Astrocyte (in vitro differentiated cells and primary cell): ENCODE data around the gene RAD21L1.

Experiments used
- EZH2 ChIP-seq: IDR thresholded peaks from 2 replicates; pipeline ENCODE4 v1.6.1; 2012; ENCODE audit warnings: mild to moderate bottlenecking, low read length, inconsistent platforms; ENCODE audit not compliant: insufficient read depth
- TF ChIP-seq, protein P1 (sequence below): IDR thresholded peaks from 2 replicates; pipeline ENCODE4 v1.5.1; 2011; ENCODE audit warnings: low read depth, mild to moderate bottlenecking, inconsistent platforms, low read length, moderate library complexity; ENCODE audit not compliant: insufficient read depth

- TF ChIP-seq, protein P1, sequence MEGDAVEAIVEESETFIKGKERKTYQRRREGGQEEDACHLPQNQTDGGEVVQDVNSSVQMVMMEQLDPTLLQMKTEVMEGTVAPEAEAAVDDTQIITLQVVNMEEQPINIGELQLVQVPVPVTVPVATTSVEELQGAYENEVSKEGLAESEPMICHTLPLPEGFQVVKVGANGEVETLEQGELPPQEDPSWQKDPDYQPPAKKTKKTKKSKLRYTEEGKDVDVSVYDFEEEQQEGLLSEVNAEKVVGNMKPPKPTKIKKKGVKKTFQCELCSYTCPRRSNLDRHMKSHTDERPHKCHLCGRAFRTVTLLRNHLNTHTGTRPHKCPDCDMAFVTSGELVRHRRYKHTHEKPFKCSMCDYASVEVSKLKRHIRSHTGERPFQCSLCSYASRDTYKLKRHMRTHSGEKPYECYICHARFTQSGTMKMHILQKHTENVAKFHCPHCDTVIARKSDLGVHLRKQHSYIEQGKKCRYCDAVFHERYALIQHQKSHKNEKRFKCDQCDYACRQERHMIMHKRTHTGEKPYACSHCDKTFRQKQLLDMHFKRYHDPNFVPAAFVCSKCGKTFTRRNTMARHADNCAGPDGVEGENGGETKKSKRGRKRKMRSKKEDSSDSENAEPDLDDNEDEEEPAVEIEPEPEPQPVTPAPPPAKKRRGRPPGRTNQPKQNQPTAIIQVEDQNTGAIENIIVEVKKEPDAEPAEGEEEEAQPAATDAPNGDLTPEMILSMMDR, result no peak
- no peak for TF ChIP-seq EZH2
Measured at GRCh38 chr20:1191299-1191698, 34.5 kb upstream of the RAD21L1 start.
